Tibial nerve (tissue), 4 donors: ENCODE data around the gene ACTR3C. TPM values are rescaled to one million over a fixed set of nuclear protein-coding genes. Genes with fewer than 3 reads are reported as not detected.
A peak's percentile ranks its signal among the peaks of the same experiment; 100 is the strongest.

Source experiments
- DNase-seq, 2 donors: peaks; one replicate each; pipeline ENCODE4 v3.0.0-alpha.2; 2019; ENCODE audit warnings: low spot score in 2 of 2
- H3K27ac ChIP-seq, 4 donors: fragments of 200-600 bp; sonication (generic) in 3 of 4; one replicate each; pipeline ENCODE4 v1.5.1; 2017 to 2019; ENCODE audit warnings: mild to moderate bottlenecking in 1 of 4
- H3K27me3 ChIP-seq, 2 donors: fragments of 200-600 bp; sonication (generic) in 1 of 2; one replicate each; pipeline versions ENCODE4 v1.5.1 to v1.6.0; 2017 to 2019
- H3K36me3 ChIP-seq, 3 donors: fragments of 200-600 bp; sonication (generic); one replicate each; pipeline ENCODE4 v1.5.1; 2018 to 2019
- H3K4me1 ChIP-seq, 4 donors: fragments of 200-600 bp; sonication (generic) in 3 of 4; one replicate each; pipeline ENCODE4 v1.5.1; 2017 to 2019
- H3K4me3 ChIP-seq, 4 donors: fragments of 200-600 bp; sonication (generic) in 3 of 4; one replicate each; pipeline ENCODE4 v1.5.1; 2017 to 2019; ENCODE audit warnings: mild to moderate bottlenecking in 1 of 4, moderate library complexity in 1 of 4
- H3K9me3 ChIP-seq, 4 donors: fragments of 200-600 bp; sonication (generic) in 3 of 4; one replicate each; pipeline ENCODE4 v1.5.1; 2017 to 2019
- CTCF ChIP-seq, 5 experiments: fragments of 200-600 bp in 3 of 5; fragments of 450-650 bp in 2 of 5; sonication (generic) in 3 of 5; IDR thresholded peaks; one replicate each; pipeline ENCODE4 v1.5.1; 2016 to 2019; ENCODE audit warnings: antibody characterized with exemption in 5 of 5, mild to moderate bottlenecking in 3 of 5, moderate library complexity in 2 of 5
- EP300 ChIP-seq, 2 donors: sonication (generic); formaldehyde crosslinking; IDR thresholded peaks; one replicate each; pipeline ENCODE4 v1.6.1; 2017; ENCODE audit warnings: antibody characterized with exemption in 2 of 2, mild to moderate bottlenecking in 1 of 2
- POLR2A ChIP-seq, 2 donors: fragments of 450-650 bp; IDR thresholded peaks; one replicate each; pipeline ENCODE4 v1.6.1; 2017; ENCODE audit warnings: antibody characterized with exemption in 2 of 2, mild to moderate bottlenecking in 2 of 2, moderate library complexity in 2 of 2
- WGBS, 2 donors: methylation state at CpG; one replicate each; pipeline ENCODE4 v1.1.5; 2018; 5-methylcytosine and 5-hydroxymethylcytosine counted together
- total RNA-seq, 4 donors: library from RNA; depleted of rRNA; stranded (reverse); fragments of >200 nt; gene quantifications; one replicate each; pipeline ENCODE4 v1.1.0, GENCODE V29; 2016

ACTR3C gene
- total RNA-seq, 4 donors from 2014 or later, result 0.44 to 2.3 (median 0.94) TPM

GRCh38 chr7:150367677-150368095 lies 44.3 kb upstream of the ACTR3C start:
- Histone ChIP-seq H3K27ac (peak overlapping the region; percentile 88 to 99 (median 98)), H3K4me3 (peak overlapping the region; percentile 68 to 99 (median 84)), H3K4me1 (peaks cover 0 to 43% (median 26%) of the 10 kb centered on the region in 4 donors), H3K9me3 (no peaks in the 10 kb centered on the region), H3K36me3 (peaks cover 0 to 29% (median 0%) of the 10 kb centered on the region in 3 donors), H3K27me3 (no peaks in the 10 kb centered on the region)
- DNase-seq, result no peak
- TF ChIP-seq CTCF (IDR thresholded peaks at IDR 0.05), result no peak
- TF ChIP-seq POLR2A (IDR thresholded peaks at IDR 0.05), result no peak
- TF ChIP-seq EP300 (IDR thresholded peaks at IDR 0.05), result no peak
- WGBS, 2 donors, result 40 to 50% methylated on average over 8 of the region's 8 CpGs

GRCh38 chr7:150365673-150366398 lies 42.5 kb upstream of the ACTR3C start:
- Histone ChIP-seq H3K4me3 (no peak overlapping the region), H3K27me3 (no peaks in the 10 kb centered on the region), H3K27ac (peak overlapping the region in 2 of 4 donors; percentile 3 to 32), H3K36me3 (peaks cover 0 to 10% (median 0%) of the 10 kb centered on the region in 3 donors), H3K9me3 (no peaks in the 10 kb centered on the region), H3K4me1 (peaks cover 0 to 31% (median 22%) of the 10 kb centered on the region in 4 donors)
- TF ChIP-seq POLR2A (IDR thresholded peaks at IDR 0.05) (no peak), EP300 (IDR thresholded peaks at IDR 0.05) (no peak), CTCF (IDR thresholded peaks at IDR 0.05) (no peak)
- DNase-seq, result no peak
- WGBS, 2 donors, result 61 to 69% methylated on average over 5 of the region's 5 CpGs

- H3K9me3 ChIP-seq, result no peaks in the 10 kb centered on the region
- H3K4me3 ChIP-seq, result no peak overlapping the region
- no peaks in the 10 kb centered on the region for H3K27me3 ChIP-seq
- peaks cover 0 to 4% (median 0%) of the 10 kb centered on the region in 3 donors for H3K36me3 ChIP-seq
- WGBS, 2 donors, result 88 to 90% methylated on average over 10 of the region's 10 CpGs
- H3K27ac ChIP-seq, result no peak overlapping the region
- no peak for DNase-seq
- H3K4me1 ChIP-seq, result peaks cover 0 to 24% (median 16%) of the 10 kb centered on the region in 4 donors
- TF ChIP-seq EP300 (IDR thresholded peaks at IDR 0.05) (no peak), CTCF (IDR thresholded peaks at IDR 0.05) (no peak), POLR2A (IDR thresholded peaks at IDR 0.05) (no peak)
These were observed 41.8 kb upstream of the ACTR3C start for GRCh38 chr7:150365194-150365593.

GRCh38 chr7:150363872-150364271 lies 40.5 kb upstream of the ACTR3C start:
- 77 to 80% methylated on average over 5 of the region's 5 CpGs for WGBS, 2 donors

More at GRCh38 chr7:150363872-150364271, 40.5 kb upstream of the ACTR3C start:
- no peak for DNase-seq
- Histone ChIP-seq H3K36me3 (no peaks in the 10 kb centered on the region), H3K4me3 (no peak overlapping the region), H3K27me3 (no peaks in the 10 kb centered on the region), H3K4me1 (peaks cover 0 to 13% (median 5%) of the 10 kb centered on the region in 4 donors), H3K9me3 (no peaks in the 10 kb centered on the region), H3K27ac (no peak overlapping the region)
- TF ChIP-seq EP300 (IDR thresholded peaks at IDR 0.05) (no peak), CTCF (IDR thresholded peaks at IDR 0.05) (no peak), POLR2A (IDR thresholded peaks at IDR 0.05) (no peak)
